Stromal cell of bone marrow (primary cell): ENCODE measurements around the gene SLC25A18.
"Not testable (repeated sequence)": the region's sequence is repeated elsewhere in the genome, so short reads cannot be mapped to it uniquely, and the experiment has no call there.

Source experiments
- DNase-seq: peaks from one replicate; pipeline ENCODE4 v3.0.0-alpha.2; 2012; ENCODE audit warnings: low read depth

The SLC25A18 gene

DNA sequence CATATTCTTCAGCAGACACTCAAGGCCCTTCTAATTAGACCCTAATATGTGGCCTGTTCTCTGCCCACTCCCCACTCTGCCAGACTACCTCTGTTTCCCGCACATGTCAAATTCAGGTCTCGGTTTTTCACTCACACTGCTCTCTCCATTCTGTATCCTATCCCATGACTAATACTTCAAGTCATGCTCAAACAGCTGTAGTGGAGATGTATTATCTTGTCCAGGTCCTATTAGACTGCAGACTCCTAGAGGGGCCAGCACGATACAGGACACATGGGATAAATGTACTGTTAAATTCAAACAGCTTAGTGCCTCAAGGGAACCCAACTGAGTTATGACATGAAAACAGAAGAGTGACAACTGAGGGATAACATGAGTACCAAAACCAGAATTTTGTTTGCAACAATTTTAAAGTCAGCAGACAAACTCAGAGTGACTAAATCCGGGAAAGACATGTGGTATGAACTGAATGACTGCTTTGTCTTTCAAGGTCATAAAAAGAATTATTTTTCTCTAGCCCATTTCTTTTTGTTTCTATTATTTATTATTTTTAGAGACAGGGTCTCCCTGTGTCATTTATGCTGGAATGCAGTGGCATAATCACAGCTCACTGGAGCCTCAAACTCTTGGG lies 44.7 kb downstream of the SLC25A18 start:
- DNase-seq = no peak

DNA sequence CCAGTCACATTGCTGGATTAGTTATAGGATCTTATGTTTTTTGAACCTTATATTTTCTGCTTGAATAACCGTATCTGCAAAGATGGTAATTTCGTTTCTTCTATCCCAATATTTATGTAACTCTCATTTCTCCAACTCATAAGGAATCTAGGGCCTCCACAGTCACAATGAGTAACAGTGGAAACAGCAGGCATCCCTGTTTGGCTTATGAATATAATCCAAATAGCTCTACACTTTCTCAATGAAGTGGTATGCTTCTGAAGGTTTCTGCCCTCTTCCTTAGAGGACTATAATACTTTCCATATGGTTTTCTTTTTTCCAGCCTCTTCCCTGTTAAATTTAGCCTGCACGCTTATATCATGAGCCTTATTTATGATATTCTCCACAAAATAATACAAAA lies 48.8 kb downstream of the SLC25A18 start:
- DNase-seq = no peak

DNA sequence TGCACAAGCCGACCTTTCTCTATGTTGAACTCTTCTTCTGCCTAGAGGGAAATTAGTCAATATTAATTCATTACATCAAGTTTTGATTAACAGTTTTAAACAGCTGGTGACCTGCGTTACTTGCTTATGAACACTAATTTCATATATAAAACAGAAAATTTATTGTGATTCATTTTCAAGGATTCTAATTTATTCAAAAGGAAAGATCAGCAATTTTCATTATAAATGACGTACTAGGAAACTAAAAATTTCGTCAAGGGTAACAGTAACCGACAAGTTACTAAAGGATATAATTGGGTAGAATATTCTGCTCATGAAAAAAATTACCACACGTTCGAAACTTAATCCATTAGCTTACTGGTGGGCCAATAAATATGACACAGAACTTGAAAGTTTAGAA lies 50.0 kb downstream of the SLC25A18 start:
- no peak for DNase-seq

GRCh38 chr22:17627961-17628405 lies 64.7 kb downstream of the SLC25A18 start:
- no peak for DNase-seq

DNA sequence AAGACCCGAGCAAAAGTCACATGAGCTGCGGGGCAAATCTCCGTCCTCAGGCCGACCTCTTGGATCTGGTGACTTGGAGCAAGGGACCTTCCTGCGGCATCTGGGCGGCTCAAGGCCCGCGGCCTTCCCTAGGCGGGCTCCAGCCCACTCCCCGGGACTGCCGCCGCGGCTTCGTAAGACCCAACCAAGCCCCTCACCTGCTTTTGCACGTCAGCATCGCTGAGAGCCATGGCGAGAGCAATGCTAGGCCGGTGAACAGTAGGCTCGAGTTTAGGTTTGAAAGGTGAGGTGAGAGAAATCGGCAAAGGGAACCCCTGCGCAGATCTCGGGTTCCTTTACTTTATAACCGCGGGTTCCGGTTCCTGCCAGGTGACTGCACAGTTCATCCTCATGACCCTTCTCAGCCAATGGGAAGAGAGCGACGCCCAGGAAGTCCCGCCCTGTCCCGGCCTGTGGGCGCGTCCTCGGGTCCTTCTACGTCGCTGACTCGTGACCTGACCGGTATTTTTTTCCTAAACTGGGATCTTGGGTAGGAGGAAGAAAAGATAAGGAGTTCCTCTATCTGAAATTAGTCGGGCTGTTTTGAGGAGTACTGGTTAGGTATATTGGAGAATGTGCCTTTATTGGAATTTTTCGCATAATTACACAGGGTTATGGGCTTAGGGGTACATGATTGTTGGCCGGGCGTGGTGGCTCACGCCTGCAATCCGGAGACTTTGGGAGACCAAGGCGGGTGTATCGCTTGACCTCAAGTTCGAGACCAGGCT lies 65.3 kb downstream of the SLC25A18 start, which contains the start of gene ATP6V1E1:
Gene ATP6V1E1 (minus strand): TSS at position 344 of the 767 bp plus-strand sequence. CDS start 114 bp downstream, at position 230.
- peak; percentile 96 for DNase-seq

GRCh38 chr22:17629173-17629489 lies 65.8 kb downstream of the SLC25A18 start:
- DNase-seq = no peak

GRCh38 chr22:17629641-17630040 lies 66.3 kb downstream of the SLC25A18 start:
- DNase-seq = no peak

DNA sequence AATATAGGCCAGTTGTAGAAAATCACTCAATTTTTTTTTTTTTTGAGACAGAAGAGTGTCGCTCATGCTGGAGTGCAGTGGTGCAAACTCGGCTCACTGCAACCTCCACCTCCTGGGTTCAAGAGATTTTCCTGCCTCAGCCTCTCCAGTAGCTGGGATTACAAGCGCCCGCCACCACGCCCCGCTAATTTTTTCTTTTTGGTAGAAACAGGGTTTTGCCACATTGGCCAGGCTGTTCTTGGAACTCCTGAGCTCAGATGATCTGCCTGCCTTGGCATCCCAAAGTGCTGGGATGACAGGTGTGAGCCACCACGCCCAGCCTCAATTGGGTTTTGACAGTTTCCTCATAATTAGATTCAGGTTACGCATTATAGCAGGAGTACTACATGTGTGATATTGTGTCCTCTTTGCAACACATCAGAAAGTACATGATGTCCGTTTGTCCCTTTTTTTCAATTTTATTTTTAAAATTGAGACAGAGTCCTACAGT lies 67.8 kb downstream of the SLC25A18 start:
- DNase-seq = no peak

- no peak for DNase-seq
These were observed 70.1 kb downstream of the SLC25A18 start for GRCh38 chr22:17633217-17633997.

DNA sequence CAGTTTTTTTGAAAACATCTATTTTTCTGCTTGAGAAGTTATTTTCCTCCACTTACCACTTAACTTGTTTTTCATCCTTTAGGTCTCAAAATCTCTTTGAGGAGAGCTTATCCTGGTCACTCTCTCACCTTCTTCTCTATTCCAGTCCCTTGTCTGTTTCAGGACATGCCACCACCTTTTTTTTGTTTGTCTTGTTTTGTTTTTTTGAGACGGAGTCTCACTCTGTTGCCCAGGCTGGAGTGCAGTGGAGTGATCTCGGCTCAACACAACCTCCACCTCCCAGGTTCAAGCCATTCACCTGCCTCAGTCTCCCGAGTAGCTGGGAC lies 70.7 kb downstream of the SLC25A18 start:
- DNase-seq = no peak

DNA sequence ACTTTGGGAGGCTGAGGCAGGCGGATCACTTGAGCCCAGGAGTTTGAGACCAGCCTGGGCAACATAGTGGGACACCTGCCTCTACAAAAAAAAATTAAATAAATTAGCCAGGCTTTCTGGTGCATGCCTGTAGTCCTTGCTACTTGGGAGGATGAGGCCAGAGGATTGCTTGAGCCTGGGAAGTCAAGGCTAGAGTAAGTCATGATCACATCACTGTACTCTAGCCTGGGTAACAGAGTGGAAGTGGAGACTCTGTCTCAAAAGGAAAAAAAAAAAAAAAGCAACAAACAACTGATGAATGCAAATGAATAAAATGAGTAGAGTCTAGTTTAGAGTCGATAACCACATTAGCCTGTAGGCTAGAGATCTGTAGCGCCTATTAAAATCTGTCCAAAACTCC lies 71.4 kb downstream of the SLC25A18 start:
- no peak for DNase-seq

DNA sequence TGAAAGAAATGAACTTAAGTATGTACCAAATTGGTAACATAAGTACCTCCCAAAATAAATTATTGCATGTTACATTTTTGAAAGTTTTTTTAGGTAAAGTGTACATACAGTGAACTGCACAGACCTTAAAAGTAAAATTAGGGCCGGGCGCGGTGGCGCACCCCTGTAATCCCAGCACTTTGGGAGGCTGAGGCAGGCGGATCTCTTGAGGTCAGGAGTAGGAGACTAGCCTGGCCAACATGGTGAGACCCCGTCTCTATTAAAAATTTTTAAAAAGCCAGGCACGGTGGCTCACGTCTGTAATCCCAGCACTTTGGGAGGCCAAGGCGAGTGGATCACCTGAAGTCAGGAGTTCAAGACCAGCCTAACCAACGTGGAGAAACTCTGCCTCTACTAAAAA lies 73.6 kb downstream of the SLC25A18 start:
- not testable (repeated sequence) for DNase-seq

DNA sequence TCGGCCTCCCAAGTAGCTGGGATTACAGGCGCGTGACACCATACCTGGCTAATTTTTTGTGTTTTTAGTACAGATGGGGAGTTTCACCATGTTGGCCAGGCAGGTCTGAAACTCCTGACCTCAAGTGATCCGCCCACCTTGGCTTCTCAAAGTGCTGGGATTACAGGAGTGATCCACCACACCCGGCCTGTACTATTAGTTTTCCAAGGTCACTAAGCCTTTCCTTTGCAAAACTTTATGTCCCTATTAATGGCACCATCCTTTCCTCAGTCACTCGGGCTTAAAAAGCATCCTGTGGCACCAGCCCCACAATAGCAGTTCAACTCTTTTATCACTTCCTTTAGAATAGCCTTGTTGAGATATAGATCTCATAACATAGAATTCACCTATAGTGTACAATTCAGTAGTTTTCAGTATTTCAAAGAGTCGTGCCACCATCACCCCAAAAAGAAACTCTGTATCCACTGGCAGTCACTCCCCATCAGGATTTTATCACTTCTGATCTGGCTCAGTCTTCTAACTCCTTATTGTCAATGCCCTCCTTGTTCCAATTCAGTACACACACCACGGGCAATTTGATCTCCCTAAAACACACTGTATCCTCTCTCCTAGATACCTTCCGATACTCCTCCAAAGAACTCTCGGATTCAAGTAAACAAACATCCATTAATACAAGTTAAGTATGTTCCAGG lies 74.3 kb downstream of the SLC25A18 start:
- no peak for DNase-seq

DNA sequence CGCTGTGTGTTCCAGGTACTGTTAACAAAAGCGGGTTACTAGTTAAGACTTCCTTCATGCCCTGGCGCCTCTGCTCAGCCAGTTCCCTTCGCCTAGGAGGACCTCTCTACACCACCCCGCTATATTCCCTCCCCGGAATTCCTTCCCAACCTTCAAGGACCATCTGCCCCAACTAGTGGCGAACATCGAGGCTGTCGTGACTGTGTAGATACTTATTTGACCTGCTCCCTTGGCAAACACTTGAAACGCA lies 74.8 kb downstream of the SLC25A18 start:
- DNase-seq = no peak

DNA sequence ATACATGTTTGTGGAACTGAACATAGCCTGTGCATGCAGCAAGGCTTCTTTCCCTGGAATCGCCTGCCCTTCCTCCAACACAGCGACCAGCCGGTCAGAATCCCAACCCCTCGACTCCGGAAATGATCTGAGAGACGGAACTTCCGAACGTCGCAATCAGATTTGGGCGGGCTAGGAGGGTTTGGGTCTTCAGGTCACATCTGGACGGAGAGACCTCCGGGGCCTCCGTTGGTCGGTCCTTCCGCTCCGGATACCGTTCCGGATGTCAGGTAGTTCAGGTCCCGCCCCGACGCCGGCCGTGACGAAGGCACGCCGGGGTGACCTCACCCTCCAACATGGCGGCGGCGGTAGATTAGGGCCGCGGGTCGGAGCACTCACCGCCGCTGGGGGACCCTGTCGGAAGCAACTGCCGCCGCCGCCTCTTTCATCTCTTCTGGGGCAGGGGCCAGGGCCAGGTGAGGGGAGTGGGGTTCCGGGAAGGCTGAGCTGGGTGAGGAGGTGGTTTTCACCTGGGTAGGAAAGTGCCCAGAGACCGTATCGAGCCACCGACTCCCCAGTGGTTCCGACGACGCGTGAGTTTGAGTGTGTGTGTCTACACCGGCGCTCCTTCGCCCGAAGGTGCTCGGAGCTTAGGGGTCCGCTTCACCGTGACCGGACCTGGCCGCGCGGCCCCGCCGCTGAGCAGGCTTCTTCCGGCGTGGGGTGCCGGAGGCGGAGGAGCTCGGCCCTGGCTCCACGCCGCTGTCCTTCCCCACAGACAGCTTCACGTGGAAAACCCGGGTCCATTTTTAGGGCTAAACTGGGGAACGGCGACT lies 75.3 kb downstream of the SLC25A18 start, which contains the start of gene BCL2L13:
Gene BCL2L13 (plus strand): TSS at position 326 of the 815 bp plus-strand sequence. CDS start 16,955 bp downstream, outside the sequence.
- DNase-seq = peak; percentile 76

- no peak for DNase-seq
These were observed 76.0 kb downstream of the SLC25A18 start for GRCh38 chr22:17639247-17639741.
